Measurements from ENCODE around the gene RPLP2.

RPLP2 gene

DNA sequence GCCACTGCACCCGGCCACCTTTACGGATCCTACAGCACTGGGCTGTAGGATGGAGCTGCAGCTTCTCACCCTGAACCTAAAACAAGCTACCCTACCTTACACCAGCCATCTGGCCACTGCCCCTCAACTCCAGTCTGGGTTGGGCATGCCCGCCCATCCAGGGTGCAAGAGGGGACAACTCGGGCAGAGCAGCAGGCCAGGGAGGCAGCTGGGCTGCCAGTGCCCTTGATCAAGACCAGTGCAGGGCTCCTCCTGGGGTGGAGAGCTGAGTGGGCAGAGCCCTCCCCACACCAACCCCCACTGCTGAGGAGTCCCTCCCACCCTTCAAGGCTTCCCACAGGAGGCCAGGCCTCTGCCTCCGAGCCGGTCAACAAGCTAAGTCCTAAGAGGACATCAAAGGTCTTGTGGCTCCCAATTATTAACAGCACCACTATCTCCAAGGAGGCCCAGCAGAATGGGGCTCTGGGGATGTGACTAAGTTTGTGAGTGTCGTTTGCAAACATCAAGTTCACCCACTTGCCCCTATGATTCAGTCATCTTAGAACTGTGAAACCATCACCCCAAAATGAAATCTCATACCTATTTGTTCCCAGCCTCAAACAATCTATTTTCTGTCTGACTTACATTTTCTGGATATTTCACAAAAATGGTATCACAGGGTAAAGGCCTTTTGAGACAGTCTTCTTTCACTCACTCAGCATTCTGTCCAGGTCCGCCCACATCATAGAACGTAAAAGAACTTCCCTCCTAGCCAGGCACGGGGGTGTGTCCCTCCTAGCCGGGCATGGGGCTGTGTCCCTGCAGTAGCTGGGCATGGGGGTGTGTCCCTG is 43.4 kb upstream of the RPLP2 start:
- H3K4me2 ChIP-seq (ENCODE audit: low read depth, low read length): no peak overlapping the region
- H3K9me3 ChIP-seq (replicated peaks; ENCODE audit: insufficient read depth, low read length): no peaks in the 10 kb centered on the region
- H3K36me3 ChIP-seq (replicated peaks; ENCODE audit: insufficient read depth, low read length): peaks cover 8% of the 10 kb centered on the region
- DNase-seq: no peak
- TF ChIP-seq, protein P1, sequence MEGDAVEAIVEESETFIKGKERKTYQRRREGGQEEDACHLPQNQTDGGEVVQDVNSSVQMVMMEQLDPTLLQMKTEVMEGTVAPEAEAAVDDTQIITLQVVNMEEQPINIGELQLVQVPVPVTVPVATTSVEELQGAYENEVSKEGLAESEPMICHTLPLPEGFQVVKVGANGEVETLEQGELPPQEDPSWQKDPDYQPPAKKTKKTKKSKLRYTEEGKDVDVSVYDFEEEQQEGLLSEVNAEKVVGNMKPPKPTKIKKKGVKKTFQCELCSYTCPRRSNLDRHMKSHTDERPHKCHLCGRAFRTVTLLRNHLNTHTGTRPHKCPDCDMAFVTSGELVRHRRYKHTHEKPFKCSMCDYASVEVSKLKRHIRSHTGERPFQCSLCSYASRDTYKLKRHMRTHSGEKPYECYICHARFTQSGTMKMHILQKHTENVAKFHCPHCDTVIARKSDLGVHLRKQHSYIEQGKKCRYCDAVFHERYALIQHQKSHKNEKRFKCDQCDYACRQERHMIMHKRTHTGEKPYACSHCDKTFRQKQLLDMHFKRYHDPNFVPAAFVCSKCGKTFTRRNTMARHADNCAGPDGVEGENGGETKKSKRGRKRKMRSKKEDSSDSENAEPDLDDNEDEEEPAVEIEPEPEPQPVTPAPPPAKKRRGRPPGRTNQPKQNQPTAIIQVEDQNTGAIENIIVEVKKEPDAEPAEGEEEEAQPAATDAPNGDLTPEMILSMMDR (IDR thresholded peaks at IDR 0.05; ENCODE audit: low read length): no peak
- TF ChIP-seq EZH2phosphoT487 (IDR thresholded peaks at IDR 0.05; ENCODE audit: low read length) (no peak), EZH2 (optimal IDR thresholded peaks at IDR 0.05; ENCODE audit: low read depth, low read length) (no peak)
- H4K20me1 ChIP-seq (ENCODE audit: insufficient read depth, low read length): peaks cover 3% of the 10 kb centered on the region; the same call in 1 of the 2 replicates
- H3K27ac ChIP-seq (ENCODE audit: low read length): no peak overlapping the region
- H2AFZ ChIP-seq (ENCODE audit: low read length): no peak overlapping the region
- no peaks in the 10 kb centered on the region for H3K27me3 ChIP-seq (replicated peaks; ENCODE audit: insufficient read depth, low read length)
- H3K4me3 ChIP-seq (ENCODE audit: low read length): no peak overlapping the region
- H3K9me2 ChIP-seq (replicated peaks; ENCODE audit: insufficient read depth, low read length): no peaks in the 10 kb centered on the region
- peaks cover 28% of the 10 kb centered on the region for H3F3A ChIP-seq (ENCODE audit: insufficient read depth, low read length)
- peaks cover 16% of the 10 kb centered on the region for H3K79me2 ChIP-seq (ENCODE audit: low read length)
- no peak overlapping the region for H3K9ac ChIP-seq (ENCODE audit: low read length)
- H3K4me1 ChIP-seq (ENCODE audit: low read length): no peaks in the 10 kb centered on the region

DNA sequence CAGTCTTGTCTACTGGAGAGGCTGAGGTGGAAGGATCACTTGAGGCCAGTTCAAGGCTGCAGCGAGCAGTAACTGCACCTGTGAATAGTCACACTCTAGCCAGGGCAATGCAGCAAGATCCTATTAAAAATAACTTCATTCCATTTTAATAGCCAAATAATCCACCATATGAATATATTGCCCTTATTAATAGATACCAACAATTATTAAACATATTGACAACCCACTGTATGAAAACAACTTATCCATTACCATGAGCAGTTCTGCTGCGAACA is 42.9 kb upstream of the RPLP2 start:
- no peak overlapping the region for H3K4me3 ChIP-seq (ENCODE audit: low read length)
- H3F3A ChIP-seq (ENCODE audit: insufficient read depth, low read length): peaks cover 28% of the 10 kb centered on the region
- peaks cover 19% of the 10 kb centered on the region for H3K79me2 ChIP-seq (ENCODE audit: low read length)
- H3K9ac ChIP-seq (ENCODE audit: low read length): no peak overlapping the region
- H3K9me2 ChIP-seq (replicated peaks; ENCODE audit: insufficient read depth, low read length): no peaks in the 10 kb centered on the region
- no peaks in the 10 kb centered on the region for H3K4me1 ChIP-seq (ENCODE audit: low read length)
- peaks cover 8% of the 10 kb centered on the region for H3K36me3 ChIP-seq (replicated peaks; ENCODE audit: insufficient read depth, low read length)
- H3K27ac ChIP-seq (ENCODE audit: low read length): no peak overlapping the region
- H4K20me1 ChIP-seq (ENCODE audit: insufficient read depth, low read length): peaks cover 3% of the 10 kb centered on the region; the same call in 1 of the 2 replicates
- DNase-seq: no peak
- TF ChIP-seq, protein P1 (IDR thresholded peaks at IDR 0.05; ENCODE audit: low read length): no peak
- TF ChIP-seq EZH2phosphoT487 (IDR thresholded peaks at IDR 0.05; ENCODE audit: low read length) (no peak), EZH2 (optimal IDR thresholded peaks at IDR 0.05; ENCODE audit: low read depth, low read length) (no peak)
- H3K4me2 ChIP-seq (ENCODE audit: low read depth, low read length): no peak overlapping the region
- H3K9me3 ChIP-seq (replicated peaks; ENCODE audit: insufficient read depth, low read length): no peaks in the 10 kb centered on the region
- H3K27me3 ChIP-seq (replicated peaks; ENCODE audit: insufficient read depth, low read length): no peaks in the 10 kb centered on the region
- no peak overlapping the region for H2AFZ ChIP-seq (ENCODE audit: low read length)

DNA sequence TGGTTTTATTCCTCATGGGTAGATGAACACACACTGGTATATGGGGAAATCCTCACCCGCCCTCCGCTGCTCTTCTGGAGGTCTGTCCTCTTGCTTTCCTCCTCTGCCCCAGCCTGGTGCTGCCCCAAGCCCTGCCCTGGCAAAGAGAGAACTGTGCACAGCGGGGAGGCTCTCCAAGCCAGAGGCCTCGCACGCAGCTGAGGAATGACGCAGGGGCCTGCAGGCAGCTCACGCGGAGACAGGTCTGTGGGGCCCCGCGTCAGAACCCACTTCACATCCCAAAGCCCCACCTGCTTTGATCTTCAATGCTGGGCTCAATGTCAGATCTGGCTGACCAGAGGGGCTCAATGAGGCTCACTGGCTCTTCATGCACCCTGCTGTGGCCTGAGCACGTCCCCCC is 42.5 kb upstream of the RPLP2 start:
- H3K27me3 ChIP-seq (replicated peaks; ENCODE audit: insufficient read depth, low read length): no peaks in the 10 kb centered on the region
- peaks cover 26% of the 10 kb centered on the region for H3F3A ChIP-seq (ENCODE audit: insufficient read depth, low read length)
- H3K9me2 ChIP-seq (replicated peaks; ENCODE audit: insufficient read depth, low read length): no peaks in the 10 kb centered on the region
- H4K20me1 ChIP-seq (ENCODE audit: insufficient read depth, low read length): peaks cover 3% of the 10 kb centered on the region; the same call in 1 of the 2 replicates
- peaks cover 8% of the 10 kb centered on the region for H3K36me3 ChIP-seq (replicated peaks; ENCODE audit: insufficient read depth, low read length)
- H3K4me2 ChIP-seq (ENCODE audit: low read depth, low read length): no peak overlapping the region
- peak; percentile 5 for DNase-seq
- H3K27ac ChIP-seq (ENCODE audit: low read length): no peak overlapping the region
- TF ChIP-seq EZH2 (optimal IDR thresholded peaks at IDR 0.05; ENCODE audit: low read depth, low read length) (no peak), EZH2phosphoT487 (IDR thresholded peaks at IDR 0.05; ENCODE audit: low read length) (no peak)
- TF ChIP-seq, protein P1 (IDR thresholded peaks at IDR 0.05; ENCODE audit: low read length): no peak
- H2AFZ ChIP-seq (ENCODE audit: low read length): no peak overlapping the region
- H3K9me3 ChIP-seq (replicated peaks; ENCODE audit: insufficient read depth, low read length): no peaks in the 10 kb centered on the region
- H3K9ac ChIP-seq (ENCODE audit: low read length): no peak overlapping the region
- H3K4me1 ChIP-seq (ENCODE audit: low read length): no peaks in the 10 kb centered on the region
- no peak overlapping the region for H3K4me3 ChIP-seq (ENCODE audit: low read length)
- H3K79me2 ChIP-seq (ENCODE audit: low read length): peaks cover 19% of the 10 kb centered on the region
